NK-92 (cell line): ENCODE measurements around the gene RDM1.

Experiments
- DNase-seq: peaks from one replicate; lab custom pipeline; 2025; ENCODE audit not compliant: unreplicated experiment; lab: John Stamatoyannopoulos, UW

The RDM1 gene

GRCh38 chr17:35875072-35875799, 55.3 kb downstream of the RDM1 start:
- no peak for DNase-seq

GRCh38 chr17:35872196-35872980, 58.2 kb downstream of the RDM1 start:
- DNase-seq, result no peak

- DNase-seq, result no peak
These were observed 59.4 kb downstream of the RDM1 start for GRCh38 chr17:35870906-35871819.

GRCh38 chr17:35868737-35869136, 61.8 kb downstream of the RDM1 start, which contains the start of gene HEATR9:
Gene HEATR9, minus strand, starts transcription at chr17:35868891. Its CDS starts 149 bp downstream, at chr17:35868742.
- DNase-seq, result no peak
